HG03039 (cell line): ENCODE results near the gene TSC22D3.
"Not testable (repeated sequence)": the region's sequence is repeated elsewhere in the genome, so short reads cannot be mapped to it uniquely, and the experiment has no call there.

Experiments used
- ATAC-seq: cut with Tn5 transposase; IDR thresholded peaks from one replicate; pipeline ENCODE4 v1.9.1; 2021; ENCODE audit warnings: mild to moderate bottlenecking, moderate library complexity; ENCODE audit not compliant: unreplicated experiment

The TSC22D3 gene

GRCh38 chrX:107683124-107683895 is 92.3 kb downstream of the TSC22D3 start:
- ATAC-seq: no peak

GRCh38 chrX:107682256-107682655 is 93.3 kb downstream of the TSC22D3 start:
- ATAC-seq: no peak

- ATAC-seq: no peak
Measured at GRCh38 chrX:107678957-107679740, 96.4 kb downstream of the TSC22D3 start.

- no peak for ATAC-seq
Measured at GRCh38 chrX:107677909-107678308, 97.7 kb downstream of the TSC22D3 start.

GRCh38 chrX:107677501-107677901 is 98.1 kb downstream of the TSC22D3 start:
- no peak for ATAC-seq

GRCh38 chrX:107676559-107677378 is 98.8 kb downstream of the TSC22D3 start:
- no peak for ATAC-seq

- no peak for ATAC-seq
Measured at GRCh38 chrX:107675823-107676555, 99.6 kb downstream of the TSC22D3 start.

- no peak for ATAC-seq
Measured at GRCh38 chrX:107675365-107675654, 100.3 kb downstream of the TSC22D3 start.

GRCh38 chrX:107674480-107675364 is 100.9 kb downstream of the TSC22D3 start:
- no peak for ATAC-seq

GRCh38 chrX:107673933-107674479 is 101.6 kb downstream of the TSC22D3 start:
- ATAC-seq: peak; percentile 88

GRCh38 chrX:107673431-107673830 is 102.2 kb downstream of the TSC22D3 start:
- ATAC-seq: no peak

GRCh38 chrX:107672955-107673378 is 102.6 kb downstream of the TSC22D3 start:
- peak; percentile 26 for ATAC-seq

- not testable (repeated sequence) for ATAC-seq
Measured at GRCh38 chrX:107671256-107671655, 104.3 kb downstream of the TSC22D3 start.

GRCh38 chrX:107669885-107670628 is 105.5 kb downstream of the TSC22D3 start:
- ATAC-seq: no peak

GRCh38 chrX:107669261-107669660 is 106.3 kb downstream of the TSC22D3 start:
- no peak for ATAC-seq

- ATAC-seq: not testable (repeated sequence)
Measured at GRCh38 chrX:107668710-107669109, 106.9 kb downstream of the TSC22D3 start.

- ATAC-seq: no peak
Measured at GRCh38 chrX:107667426-107667825, 108.2 kb downstream of the TSC22D3 start.

GRCh38 chrX:107666931-107667330 is 108.7 kb downstream of the TSC22D3 start:
- ATAC-seq: no peak
